Measurements from ENCODE around the gene PLEKHM2.

The PLEKHM2 gene

DNA sequence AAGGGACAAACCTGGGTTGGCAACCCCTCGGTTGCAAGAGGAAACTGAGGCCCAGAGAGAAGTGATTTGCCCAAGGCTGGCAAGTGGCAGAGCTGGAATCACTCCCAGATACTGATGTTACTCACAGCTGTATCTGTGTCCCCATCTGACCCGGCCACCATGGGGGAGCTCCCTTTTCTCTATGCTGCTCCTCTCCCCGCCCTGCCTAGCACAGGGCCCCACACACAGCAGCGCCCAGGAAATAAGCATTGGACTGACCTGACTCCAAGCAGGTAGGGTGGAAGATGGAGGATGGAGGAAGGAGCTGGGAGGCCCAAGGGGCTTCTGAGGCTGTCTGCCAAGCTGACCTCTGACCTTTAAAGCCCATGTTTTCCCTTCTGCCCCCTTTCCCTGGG is 71.5 kb downstream of the PLEKHM2 start:
- TF ChIP-seq CTCF (IDR thresholded peaks at IDR 0.05; ENCODE audit: low read depth, low read length): no peak
- H3K4me3 ChIP-seq (ENCODE audit: low read depth, low read length): no peak overlapping the region

- no peak overlapping the region for H3K4me3 ChIP-seq (ENCODE audit: low read depth, low read length)
- no peak for TF ChIP-seq CTCF (IDR thresholded peaks at IDR 0.05; ENCODE audit: low read depth, low read length)
Measured at GRCh38 chr1:15756143-15757015, 72.3 kb downstream of the PLEKHM2 start.

DNA sequence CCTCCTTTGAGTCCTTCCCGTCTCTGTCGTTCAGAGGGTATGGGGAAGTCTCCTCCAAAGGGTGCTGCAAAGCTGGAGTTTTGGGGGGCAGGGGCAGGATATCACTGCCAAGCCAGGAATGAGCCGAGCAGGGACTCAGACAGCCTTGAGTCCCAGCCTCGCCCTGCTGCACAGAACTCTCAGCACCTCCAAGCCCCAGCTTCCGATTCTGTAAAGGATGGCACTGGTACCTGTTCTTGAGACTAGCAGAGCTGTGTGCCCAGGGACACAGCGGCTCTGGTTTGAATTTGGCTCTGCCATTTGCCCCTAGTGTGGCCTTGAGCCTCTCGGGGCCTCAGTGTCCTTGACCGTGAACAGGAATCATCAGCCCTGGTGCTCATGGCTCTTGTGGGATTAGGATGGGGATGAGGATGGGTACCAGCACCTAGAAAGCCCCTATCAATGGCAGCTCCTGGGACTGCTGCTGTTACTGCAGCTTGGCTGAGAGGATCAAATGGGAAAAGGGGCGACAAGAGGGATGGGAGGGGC is 73.0 kb downstream of the PLEKHM2 start:
- TF ChIP-seq CTCF (IDR thresholded peaks at IDR 0.05; ENCODE audit: low read depth, low read length): no peak
- no peak overlapping the region for H3K4me3 ChIP-seq (ENCODE audit: low read depth, low read length)

DNA sequence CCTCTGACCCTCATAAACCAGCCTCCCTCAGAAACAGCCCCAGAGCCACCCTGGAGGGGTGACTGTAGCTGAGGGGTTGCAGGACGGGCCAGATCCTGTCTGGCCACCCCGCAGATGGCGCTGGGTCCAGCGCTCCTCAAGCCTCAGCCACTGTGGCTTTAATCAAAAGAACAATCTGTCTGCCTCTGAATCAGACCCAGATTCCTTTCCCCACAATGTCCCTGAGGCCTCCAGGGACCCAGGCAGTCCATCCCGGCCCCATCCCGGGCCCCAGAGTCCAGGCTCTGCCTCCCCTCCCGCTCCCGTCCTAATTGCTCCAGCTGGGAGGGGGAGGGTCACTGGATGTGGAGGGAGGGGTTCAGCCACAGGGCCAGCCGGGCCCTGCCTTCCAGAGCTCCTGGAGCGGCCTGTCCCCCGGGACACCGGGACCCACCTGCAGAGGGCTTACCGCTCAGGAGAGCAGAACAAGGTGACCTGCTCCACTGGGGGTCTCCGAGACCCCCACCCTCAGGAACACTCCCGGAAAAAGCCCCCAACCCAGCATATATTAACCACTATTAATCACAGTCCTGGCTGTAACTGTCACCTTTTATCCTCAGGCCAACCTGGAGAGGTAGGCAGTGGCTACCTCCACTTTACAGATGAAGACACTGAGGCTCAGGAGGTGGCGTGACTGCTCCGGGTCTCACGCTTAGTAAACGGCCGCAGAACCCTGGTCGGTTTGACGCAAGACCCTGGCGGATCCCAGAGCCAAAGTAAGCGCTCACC is 73.6 kb downstream of the PLEKHM2 start:
- peak overlapping the region; percentile 81 for H3K4me3 ChIP-seq (ENCODE audit: low read depth, low read length)
- no peak for TF ChIP-seq CTCF (IDR thresholded peaks at IDR 0.05; ENCODE audit: low read depth, low read length)

GRCh38 chr1:15758343-15758931 is 74.3 kb downstream of the PLEKHM2 start, which contains the start of gene FBLIM1:
Gene FBLIM1 (plus strand): TSS chr1:15758795. CDS start chr1:15764984, 6,189 bp downstream.
- no peak for TF ChIP-seq CTCF (IDR thresholded peaks at IDR 0.05; ENCODE audit: low read depth, low read length)

GRCh38 chr1:15758953-15759661 is 75.0 kb downstream of the PLEKHM2 start:
- TF ChIP-seq CTCF (IDR thresholded peaks at IDR 0.05; ENCODE audit: low read depth, low read length): no peak
- H3K4me3 ChIP-seq (ENCODE audit: low read depth, low read length): peak overlapping the region; percentile 81

More at GRCh38 chr1:15758343-15758931, 74.3 kb downstream of the PLEKHM2 start, which contains the start of gene FBLIM1:
- peak within 1 kb of the TSS; percentile 81 for H3K4me3 ChIP-seq (ENCODE audit: low read depth, low read length)
